NCI-H187 treated with DMSO at 0.1 percent for 48 hours (cell line): Measurements from ENCODE around the gene DAAM1.

Source experiments
- DNase-seq: peaks from one replicate; lab custom pipeline; 2025; lab: John Stamatoyannopoulos, UW

The DAAM1 gene

GRCh38 chr14:59314953-59315599, 126.6 kb downstream of the DAAM1 start:
- DNase-seq = no peak

- no peak for DNase-seq
Observed at GRCh38 chr14:59316151-59316830, 127.8 kb downstream of the DAAM1 start.

- DNase-seq = no peak
Observed at GRCh38 chr14:59317346-59317745, 128.9 kb downstream of the DAAM1 start.

GRCh38 chr14:59317798-59318505, 129.5 kb downstream of the DAAM1 start:
- DNase-seq = no peak

- DNase-seq = no peak
Observed at GRCh38 chr14:59318908-59319307, 130.4 kb downstream of the DAAM1 start.

- DNase-seq = no peak
Observed at GRCh38 chr14:59320361-59320760, 131.9 kb downstream of the DAAM1 start.

- no peak for DNase-seq
Observed at GRCh38 chr14:59320763-59321625, 132.5 kb downstream of the DAAM1 start.

GRCh38 chr14:59321626-59321949, 133.1 kb downstream of the DAAM1 start:
- DNase-seq = no peak

GRCh38 chr14:59325906-59326305, 137.4 kb downstream of the DAAM1 start:
- DNase-seq = no peak

- DNase-seq = no peak
Observed at GRCh38 chr14:59328454-59328853, 140.0 kb downstream of the DAAM1 start.

GRCh38 chr14:59330455-59330854, 142.0 kb downstream of the DAAM1 start:
- DNase-seq = no peak

- no peak for DNase-seq
Observed at GRCh38 chr14:59331217-59331616, 142.8 kb downstream of the DAAM1 start.

- DNase-seq = no peak
Observed at GRCh38 chr14:59332727-59333126, 144.3 kb downstream of the DAAM1 start.

- DNase-seq = no peak
Observed at GRCh38 chr14:59333235-59333634, 144.8 kb downstream of the DAAM1 start.

GRCh38 chr14:59333668-59334067, 145.2 kb downstream of the DAAM1 start:
- no peak for DNase-seq

GRCh38 chr14:59334253-59334652, 145.8 kb downstream of the DAAM1 start:
- no peak for DNase-seq

GRCh38 chr14:59336098-59336497, 147.6 kb downstream of the DAAM1 start:
- DNase-seq = no peak

GRCh38 chr14:59336706-59337105, 148.2 kb downstream of the DAAM1 start:
- no peak for DNase-seq

- DNase-seq = no peak
Observed at GRCh38 chr14:59337141-59337611, 148.7 kb downstream of the DAAM1 start.

GRCh38 chr14:59338761-59339160, 150.3 kb downstream of the DAAM1 start:
- DNase-seq = no peak

- DNase-seq = no peak
Observed at GRCh38 chr14:59339524-59340330, 151.3 kb downstream of the DAAM1 start.
